Epidermal melanocyte (primary cell): ENCODE data around the gene DRGX.

ENCODE experiments used
- DNase-seq: peaks from one replicate; pipeline ENCODE4 v3.0.0; 2011; ENCODE audit warnings: low spot score; ENCODE audit not compliant: insufficient read length

Gene DRGX

GRCh38 chr10:49408519-49409306, 12.8 kb upstream of the DRGX start:
- DNase-seq, result no peak

- DNase-seq, result peak; percentile 91
Observed at GRCh38 chr10:49407552-49408137, 11.8 kb upstream of the DRGX start.

- DNase-seq, result no peak
Observed at GRCh38 chr10:49407151-49407550, 11.3 kb upstream of the DRGX start.

- DNase-seq, result no peak
Observed at GRCh38 chr10:49404321-49404878, 8.5 kb upstream of the DRGX start.

GRCh38 chr10:49403363-49403762, 7.5 kb upstream of the DRGX start:
- no peak for DNase-seq

- no peak for DNase-seq
Observed at GRCh38 chr10:49400365-49400764, 4.5 kb upstream of the DRGX start.

GRCh38 chr10:49398986-49399385, 3.1 kb upstream of the DRGX start:
- no peak for DNase-seq

GRCh38 chr10:49398000-49398861, 2.3 kb upstream of the DRGX start:
- DNase-seq, result peak; percentile 55

- DNase-seq, result no peak
Observed at GRCh38 chr10:49397036-49397999, 1.4 kb upstream of the DRGX start.

- no peak for DNase-seq
Observed at GRCh38 chr10:49396666-49396999, 744 bp upstream of the DRGX start.

- DNase-seq, result no peak
Observed at GRCh38 chr10:49394933-49395740, 752 bp downstream of the DRGX start.

- DNase-seq, result no peak
Observed at GRCh38 chr10:49393757-49394156, 2.1 kb downstream of the DRGX start.

- no peak for DNase-seq
Observed at GRCh38 chr10:49393301-49393700, 2.6 kb downstream of the DRGX start.

- DNase-seq, result no peak
Observed at GRCh38 chr10:49389361-49389933, 6.4 kb downstream of the DRGX start.

- DNase-seq, result no peak
Observed at GRCh38 chr10:49388161-49388560, 7.7 kb downstream of the DRGX start.

GRCh38 chr10:49387071-49387470, 8.8 kb downstream of the DRGX start:
- no peak for DNase-seq

GRCh38 chr10:49385939-49386922, 9.7 kb downstream of the DRGX start:
- DNase-seq, result no peak

- DNase-seq, result no peak
Observed at GRCh38 chr10:49384268-49384953, 11.5 kb downstream of the DRGX start.
